Kidney tubule cell (primary cell): Measurements from ENCODE around the gene LDLRAP1.
A peak's percentile ranks its signal among the peaks of the same experiment; 100 is the strongest.

ENCODE experiments used
- DNase-seq: peaks from one replicate; pipeline ENCODE4 v3.0.0-alpha.2; 2018; ENCODE audit warnings: low spot score

LDLRAP1 gene

DNA sequence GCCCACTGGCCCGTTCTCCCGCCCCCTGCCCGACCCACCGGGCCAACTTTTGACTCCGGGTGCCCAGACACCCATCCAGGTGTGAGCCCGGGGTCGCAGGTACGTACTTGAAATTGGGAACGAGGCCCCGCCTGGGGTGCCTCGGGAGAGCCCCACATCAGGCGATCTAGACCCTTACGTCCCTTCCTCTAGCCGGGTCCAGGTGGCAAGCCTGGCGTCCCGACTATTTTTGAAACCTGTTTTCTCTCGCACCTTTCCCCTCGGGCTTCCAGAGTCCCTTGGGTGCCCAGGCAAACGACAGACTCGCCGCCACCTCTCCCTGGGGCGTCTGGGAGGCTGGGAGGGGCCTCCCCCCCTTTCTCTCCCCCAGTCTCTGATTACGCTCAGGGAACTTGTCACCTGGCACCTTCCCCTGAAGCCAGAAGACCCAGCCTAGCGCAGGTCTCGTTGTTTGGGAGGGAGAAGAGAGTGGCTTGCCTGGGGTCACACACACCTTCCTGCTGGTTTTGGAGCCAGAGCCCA is 898 bp downstream of the LDLRAP1 start:
- no peak for DNase-seq

DNA sequence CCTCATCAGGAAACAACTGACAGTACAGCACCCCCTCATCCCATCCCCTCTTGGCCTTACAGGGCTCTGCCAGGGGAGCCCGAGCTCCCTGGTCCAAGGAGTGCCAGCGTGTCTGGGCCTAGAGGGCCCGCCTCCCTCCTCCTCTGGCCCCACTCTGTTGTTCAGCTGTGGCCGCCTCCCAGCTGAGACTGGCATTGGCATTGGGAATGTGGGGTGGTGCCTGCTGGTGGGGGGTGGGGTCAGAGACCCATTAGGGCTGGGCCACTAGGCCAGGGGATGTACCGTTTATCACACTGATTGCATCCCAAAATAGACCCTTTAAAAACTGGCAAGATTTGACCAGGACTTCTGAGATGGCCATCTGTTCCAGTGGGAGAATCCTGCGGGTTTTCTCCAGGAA is 1.4 kb downstream of the LDLRAP1 start:
- peak; percentile 21 for DNase-seq

DNA sequence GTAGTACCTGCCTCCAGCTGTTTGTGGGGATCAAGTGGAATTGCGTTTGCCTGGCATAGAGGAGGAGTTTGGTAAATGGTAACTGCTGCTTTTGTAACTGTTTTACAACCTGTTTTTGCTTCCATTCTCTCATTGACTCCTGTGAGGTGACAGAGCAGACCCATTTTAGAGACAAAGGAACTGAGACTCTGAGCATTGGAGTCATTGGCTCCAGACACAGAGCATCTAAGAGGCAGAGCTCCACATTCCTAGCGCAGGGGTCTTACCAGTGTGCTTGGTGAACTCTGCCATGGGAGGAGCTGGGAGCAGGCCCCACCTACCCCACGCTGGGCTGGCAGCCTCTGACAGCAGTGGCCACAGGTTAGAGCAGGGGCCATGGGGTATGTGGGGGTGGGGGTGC is 2.4 kb downstream of the LDLRAP1 start:
- no peak for DNase-seq

DNA sequence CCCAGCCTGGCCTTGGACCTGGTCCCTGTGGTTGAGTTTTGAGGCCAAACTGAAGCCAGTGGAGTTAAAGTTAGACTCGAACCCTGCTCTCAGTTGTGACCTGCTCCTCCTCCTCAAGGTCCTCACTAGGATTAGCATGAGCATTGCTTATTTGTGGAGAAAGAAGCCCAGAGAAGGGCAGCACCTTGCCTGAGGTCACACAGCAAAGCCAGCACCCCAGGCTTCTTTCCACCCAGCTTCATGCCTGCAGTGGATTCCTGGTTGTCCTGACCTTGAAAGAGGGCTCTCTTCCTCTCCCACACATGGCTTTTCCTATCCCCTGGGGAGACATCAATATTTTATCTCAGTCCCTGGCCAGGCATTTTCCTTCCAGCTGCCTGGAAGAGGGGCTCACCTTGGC is 2.8 kb downstream of the LDLRAP1 start:
- DNase-seq = no peak

DNA sequence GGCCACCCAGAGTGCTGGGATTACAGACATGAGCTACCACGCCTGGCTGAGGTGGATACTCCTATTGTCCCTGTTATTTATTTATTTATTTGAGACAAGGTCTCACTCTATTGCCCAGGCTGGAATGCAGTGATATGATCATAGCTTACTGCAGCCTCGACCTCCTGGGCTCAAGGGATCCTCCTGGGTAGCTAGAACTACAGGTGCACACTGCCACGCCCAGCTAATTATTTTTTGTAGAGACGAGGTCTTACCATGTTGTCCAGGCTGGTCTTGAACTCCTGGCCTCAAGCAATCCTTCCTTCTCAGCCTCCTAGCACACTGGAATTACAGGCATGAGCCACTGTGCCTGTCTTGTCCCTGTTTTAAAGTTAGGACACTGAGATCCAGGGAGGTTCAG is 5.2 kb downstream of the LDLRAP1 start:
- DNase-seq = no peak

DNA sequence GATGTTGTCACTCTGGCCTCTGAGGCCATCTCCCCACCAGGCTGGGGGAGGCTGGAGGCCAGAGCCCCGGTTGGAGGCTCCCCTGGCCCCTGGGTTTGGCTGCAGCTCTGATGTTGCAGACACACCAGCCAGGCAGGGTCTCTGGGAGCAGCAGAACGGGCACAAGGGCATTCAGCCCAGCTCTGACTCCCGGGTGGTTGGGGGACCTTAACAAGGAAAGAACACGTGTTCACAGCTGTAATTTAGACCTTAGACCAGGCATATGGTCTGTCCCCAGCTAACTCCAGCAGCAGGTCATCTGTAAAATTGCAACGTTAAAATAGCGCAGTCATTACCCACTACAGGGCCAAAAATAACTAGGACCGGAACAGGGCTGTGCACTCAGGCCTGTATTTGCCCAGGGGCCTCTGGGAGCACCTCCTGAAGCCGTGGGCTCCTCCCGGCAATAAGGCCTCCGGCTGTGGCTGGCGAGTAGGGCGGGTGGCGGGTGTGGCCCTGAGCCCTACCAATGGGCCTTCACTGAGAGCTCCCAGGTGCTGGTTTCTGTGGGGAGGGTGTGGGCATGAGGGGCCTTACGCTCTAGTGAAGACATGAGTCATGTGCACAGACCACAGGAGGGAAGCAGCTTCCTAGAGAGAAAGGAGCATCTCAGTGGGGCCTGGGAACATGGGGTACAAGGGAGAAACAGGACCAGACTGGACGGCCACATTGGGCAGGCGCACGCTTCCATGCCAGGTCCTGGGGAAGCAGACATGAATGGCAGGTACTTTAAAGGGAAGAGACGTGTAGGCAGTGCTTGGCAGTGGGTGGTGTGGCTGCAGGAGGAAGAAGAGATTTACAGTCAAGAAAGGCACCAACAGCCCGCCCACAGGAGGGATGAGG is 6.1 kb downstream of the LDLRAP1 start:
- DNase-seq = peak; percentile 90

DNA sequence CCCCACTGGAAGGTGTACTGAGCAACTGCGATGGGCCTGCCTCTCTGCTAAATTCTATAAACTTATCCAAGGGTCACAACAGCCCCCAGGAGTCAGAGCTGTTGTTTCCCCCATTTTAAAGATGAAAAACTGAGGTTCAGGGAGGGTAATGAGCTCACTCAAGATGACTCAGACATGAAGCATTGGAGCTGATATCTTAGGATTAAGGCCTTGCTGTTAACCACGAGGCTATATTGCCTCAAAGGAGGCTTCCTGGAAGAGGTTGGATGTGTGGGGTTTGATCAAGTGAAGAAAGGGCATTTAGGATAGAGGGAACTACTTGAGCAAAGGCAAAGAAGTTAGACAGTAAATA is 6.7 kb downstream of the LDLRAP1 start:
- peak; percentile 65 for DNase-seq

DNA sequence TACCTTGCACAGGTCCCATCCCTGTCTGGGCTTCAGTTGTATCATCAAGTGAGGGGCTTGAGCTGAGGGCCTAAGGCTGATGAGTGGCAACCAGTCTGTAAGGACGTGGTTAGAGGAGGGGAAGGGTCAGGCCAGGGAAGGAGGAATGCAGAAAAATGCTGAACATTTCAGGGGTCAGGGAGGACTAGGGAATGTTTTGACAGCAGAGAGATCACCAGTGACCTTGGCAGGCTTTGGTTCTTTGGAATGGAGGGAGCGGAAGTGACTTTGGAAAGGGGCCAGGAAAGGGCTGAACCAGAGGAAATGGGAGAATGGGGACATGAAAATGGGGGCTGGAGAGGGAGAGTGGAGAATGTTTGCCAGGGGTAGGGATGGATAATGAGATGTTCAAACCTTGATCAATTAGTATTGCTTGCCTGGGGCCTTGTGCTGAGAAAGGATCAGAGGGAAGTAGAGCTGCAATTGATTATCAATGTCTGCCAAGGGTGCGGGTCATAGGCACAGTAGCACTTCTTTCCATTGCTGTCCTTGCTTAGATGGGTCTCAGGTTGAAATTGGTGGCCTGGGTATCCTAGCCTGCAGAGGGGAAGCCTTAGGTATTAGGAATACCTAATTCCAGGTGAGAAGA is 7.4 kb downstream of the LDLRAP1 start:
- DNase-seq = no peak

DNA sequence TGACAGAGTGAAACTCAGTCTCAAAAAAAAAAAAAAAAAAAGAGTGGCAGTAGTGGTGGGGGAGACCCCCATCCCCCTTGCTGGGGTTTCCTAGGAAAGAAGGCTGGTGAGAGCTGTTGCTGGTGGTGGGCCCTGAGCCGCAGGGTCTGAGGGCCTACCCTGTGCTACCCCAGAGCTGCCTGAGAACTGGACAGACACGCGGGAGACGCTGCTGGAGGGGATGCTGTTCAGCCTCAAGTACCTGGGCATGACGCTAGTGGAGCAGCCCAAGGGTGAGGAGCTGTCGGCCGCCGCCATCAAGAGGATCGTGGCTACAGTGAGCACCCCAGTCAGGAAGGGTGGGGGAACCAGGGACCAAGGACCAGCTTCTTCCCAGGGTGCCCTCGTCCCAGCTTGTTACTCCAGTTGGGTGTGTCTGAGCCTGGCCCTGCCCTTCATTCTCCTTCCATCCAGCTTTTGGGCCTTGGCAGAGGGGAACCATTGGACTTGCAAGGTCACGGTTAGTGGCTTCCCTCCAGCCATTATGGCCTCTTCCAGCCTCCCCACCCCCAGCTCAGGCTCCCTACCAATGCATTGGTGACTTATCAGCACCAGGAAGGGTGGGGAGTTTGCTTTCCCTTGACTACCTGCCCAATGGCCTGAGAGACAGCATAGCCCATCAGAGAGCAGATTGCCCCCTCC is 10.5 kb downstream of the LDLRAP1 start:
- no peak for DNase-seq

DNA sequence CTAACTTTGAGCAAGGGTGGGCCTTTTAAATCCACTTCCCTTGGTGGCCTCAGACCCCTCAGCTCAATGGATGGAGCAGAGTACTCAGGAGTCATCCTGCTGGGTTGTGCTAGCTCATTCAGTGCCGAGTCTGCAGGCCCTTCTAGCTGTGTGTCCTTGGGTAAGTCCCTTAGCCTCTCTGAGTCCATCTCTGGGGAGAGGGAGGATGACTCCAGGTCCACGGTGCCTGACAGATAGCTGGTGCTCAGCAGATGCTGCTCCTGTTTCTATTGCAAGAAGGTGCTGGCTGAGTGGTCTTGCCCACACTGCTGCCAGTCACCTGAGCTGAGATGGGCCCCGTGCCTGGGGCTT is 11.0 kb downstream of the LDLRAP1 start:
- no peak for DNase-seq

DNA sequence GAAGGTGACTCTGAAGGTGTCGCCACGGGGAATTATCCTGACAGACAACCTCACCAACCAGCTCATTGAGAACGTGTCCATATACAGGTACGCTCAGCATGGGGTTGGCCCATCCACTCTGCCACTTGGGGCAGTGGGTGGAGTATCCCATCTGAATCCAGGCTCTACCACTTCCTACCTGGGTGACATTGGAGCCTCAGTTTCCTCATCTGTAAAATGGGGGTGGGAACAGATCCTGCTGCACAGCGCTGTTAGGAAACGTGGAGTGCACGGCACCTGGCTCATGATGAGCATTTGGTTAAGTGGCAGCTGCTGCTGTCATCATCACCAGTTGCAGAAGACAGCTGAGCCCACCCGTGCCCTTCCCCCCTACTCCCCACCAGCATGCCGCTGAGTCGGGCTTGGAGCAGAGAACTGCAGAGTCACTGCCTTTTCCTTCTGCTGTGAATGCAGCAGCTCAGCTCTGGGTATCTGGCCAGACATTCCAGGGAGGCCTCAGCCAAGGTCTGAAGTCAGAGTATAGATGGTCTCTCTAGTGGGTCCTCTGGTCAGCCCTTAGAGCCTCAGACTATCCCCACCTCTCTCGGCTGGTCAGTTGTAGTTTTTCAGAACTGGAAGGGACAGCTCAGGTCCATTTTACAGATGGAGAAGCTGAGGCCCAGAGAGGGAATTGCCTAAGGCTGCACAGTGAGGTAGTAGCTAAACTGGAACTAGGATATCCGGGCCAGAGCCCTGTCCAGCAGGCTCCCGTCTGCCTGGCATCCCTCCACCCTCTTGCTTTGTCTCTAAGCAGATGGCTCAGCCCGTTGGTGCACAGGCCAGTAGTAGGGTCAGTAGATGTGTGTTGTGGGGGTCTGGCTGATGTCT is 11.7 kb downstream of the LDLRAP1 start:
- no peak for DNase-seq

DNA sequence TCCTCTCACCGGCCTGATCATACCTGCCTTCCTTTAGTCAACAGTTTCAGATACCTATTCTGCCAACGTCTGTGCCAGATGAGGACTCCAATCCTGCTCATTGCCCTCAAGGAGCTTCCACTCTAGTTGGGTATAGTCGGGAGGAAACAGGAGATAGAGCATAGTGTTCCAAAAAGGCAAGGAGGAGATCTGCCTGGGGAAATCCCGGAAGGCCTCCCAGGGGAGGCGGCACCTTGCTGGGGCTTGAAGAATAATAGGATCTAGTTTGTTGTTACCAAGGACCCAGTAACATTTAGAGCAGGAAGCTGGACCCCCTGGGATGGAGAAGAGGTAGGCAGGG is 12.3 kb downstream of the LDLRAP1 start:
- no peak for DNase-seq

DNA sequence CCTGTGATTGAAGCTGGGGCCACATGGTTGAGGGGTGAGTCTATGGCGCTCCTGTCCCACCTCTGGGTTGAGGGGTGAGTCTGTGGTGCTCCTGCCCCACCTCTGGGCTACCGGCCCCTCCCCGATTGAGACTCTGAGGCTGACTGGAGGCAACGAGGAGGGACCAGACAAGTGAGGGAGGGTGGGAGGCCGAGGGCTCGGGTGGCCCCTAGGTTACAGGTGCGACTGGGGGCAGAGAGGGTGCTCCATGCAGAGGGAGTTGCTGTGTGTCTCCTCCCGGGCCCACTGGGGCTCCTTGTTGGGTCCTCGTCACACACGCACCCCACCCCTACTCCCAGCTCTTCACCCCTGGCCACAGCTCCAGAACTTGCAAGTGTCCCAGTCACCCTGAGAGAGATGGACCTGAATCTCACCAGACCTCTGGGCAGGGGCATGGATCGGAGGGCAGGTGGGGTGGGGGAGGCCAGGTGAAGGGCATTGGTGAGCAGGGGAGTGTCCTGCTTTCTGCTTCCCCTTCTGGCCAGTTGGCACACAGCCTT is 12.8 kb downstream of the LDLRAP1 start:
- no peak for DNase-seq

DNA sequence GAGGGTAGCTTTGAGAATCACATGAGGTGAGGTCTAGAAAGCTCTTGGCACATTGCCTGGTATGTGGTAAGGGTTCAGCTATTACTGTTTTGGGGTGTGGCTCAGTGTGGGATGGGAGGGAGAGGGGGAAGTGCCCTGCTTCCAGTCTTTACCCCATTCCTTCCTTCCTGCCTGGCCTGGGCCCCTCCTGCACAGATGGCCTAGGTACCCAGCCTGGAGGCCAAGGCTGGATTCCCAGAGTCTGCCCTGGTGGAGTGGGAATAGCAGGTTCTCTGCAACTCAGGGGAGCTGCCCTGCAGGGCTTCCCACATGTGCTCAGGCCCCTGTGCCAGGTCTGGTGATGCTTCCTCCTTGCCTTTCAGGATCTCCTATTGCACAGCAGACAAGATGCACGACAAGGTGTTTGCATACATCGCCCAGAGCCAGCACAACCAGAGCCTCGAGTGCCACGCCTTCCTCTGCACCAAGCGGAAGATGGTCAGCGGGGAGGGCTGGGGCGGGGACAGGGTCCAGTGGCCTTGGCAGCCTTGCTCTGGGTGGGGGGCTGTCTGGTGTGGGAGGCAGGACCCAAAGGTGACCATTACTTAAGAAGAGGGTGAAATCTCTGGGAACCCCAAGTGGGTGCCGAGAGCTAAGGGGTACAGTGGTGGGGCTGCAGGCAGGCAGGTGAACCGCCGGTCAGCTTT is 13.5 kb downstream of the LDLRAP1 start:
- peak; percentile 52 for DNase-seq

DNA sequence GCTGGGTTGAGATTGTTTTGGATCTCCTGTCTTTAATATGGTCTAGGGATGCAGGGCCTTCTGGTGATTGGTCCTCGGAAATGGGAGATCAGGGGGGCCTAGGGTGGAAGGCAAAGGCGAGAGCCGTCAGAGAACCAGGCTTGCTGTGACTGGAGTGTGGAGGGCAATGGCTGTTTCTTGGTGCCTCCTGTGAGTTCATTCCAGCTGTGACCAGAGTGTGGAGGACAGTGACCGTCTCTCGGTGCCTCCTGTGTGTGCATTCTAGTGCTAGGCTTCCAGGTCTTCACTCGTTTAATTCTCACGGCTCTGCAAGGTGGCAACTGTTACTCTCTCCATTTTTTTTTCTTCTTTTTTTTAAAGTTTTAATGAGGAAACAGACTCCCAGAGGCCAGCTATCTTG is 14.1 kb downstream of the LDLRAP1 start:
- no peak for DNase-seq

DNA sequence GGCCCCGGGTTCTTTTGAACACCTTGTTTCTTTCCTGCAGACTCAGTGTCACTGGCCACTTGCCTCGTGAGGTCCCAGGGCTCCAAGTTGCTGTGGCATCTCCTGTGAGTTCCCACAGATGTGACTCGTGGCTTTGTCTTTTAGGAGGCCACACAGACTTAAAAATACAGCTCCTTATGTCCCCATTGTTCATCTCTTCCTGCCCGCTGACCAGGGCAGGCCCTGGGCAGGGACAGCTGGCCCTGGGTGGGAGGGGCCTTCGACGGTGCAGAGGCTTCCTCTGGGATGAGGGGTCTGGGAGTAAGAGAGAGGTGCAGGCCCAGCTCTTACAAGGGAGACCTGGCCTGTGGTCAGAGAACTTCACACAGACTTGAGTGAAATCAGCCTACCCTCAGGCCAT is 15.6 kb downstream of the LDLRAP1 start:
- DNase-seq = no peak

DNA sequence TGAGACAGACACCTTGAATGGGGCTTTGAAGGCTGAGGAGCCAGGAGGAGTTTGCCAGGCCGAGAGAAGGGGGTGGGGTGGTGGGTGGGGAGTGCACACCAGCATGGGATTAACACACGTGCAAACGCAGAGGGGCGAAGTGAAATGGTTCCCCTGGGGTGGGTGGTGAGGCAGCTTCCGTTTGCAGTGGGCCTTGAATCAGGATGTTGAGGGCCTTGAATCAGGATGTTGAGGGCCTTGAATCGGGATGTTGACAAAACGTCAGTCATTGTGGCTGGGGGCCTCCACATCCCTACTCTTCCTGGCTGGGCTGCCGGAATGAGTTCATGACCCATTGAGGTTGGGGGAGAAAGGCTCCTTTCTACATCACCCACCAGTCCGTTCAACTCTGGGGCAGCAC is 16.6 kb downstream of the LDLRAP1 start:
- DNase-seq = no peak

DNA sequence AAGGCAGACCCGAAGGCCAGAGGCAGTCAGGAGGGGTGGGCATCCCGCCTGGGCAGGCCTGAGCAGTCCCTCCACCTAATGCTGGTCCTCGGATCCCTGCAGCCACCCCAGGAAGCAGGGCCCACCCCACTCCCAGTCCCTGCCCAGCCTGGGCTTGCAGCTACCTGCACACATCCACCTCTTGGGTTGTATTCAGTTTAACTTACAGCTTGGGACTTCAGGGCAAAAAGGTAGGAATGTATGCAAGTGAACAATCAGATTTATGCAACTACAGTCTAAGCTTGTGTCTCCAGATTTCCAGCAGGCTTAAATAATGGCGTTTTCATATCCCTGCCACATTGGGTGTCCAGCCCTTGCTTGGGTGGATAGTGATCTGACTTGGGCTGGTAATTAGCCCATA is 17.4 kb downstream of the LDLRAP1 start:
- DNase-seq = no peak

DNA sequence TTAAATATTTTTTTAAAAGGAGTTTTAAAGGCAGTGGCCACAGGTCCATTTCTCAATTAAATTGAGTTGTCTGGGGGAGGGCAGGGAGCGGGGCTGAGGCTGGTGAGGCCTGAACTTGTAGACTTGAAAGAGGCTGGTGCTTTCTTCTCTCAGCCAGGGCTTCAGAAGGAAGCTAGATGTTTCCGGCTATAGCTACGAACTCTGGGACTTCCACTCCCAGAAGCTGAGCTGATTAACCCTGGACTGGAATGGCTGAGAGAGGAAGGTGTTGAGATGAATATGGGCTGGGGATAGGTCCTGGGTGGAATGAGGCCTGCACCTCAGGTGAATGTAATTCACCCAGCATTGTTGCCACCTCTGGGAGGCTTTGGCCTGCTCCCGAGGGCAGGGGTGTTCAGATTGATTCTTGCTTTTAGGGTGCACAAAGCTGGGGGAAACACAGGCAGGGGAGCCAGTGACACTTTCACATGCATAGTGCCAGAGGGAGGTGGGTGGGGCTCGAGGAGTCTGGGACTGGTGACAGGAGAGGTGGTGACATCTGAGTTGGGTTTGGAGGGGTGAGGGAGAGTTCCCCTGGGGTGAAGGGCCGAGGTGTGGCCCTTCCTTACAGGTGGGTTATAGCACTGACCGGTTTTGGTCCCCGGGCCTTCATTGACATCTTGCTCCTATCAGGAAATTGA is 18.2 kb downstream of the LDLRAP1 start:
- DNase-seq = no peak

DNA sequence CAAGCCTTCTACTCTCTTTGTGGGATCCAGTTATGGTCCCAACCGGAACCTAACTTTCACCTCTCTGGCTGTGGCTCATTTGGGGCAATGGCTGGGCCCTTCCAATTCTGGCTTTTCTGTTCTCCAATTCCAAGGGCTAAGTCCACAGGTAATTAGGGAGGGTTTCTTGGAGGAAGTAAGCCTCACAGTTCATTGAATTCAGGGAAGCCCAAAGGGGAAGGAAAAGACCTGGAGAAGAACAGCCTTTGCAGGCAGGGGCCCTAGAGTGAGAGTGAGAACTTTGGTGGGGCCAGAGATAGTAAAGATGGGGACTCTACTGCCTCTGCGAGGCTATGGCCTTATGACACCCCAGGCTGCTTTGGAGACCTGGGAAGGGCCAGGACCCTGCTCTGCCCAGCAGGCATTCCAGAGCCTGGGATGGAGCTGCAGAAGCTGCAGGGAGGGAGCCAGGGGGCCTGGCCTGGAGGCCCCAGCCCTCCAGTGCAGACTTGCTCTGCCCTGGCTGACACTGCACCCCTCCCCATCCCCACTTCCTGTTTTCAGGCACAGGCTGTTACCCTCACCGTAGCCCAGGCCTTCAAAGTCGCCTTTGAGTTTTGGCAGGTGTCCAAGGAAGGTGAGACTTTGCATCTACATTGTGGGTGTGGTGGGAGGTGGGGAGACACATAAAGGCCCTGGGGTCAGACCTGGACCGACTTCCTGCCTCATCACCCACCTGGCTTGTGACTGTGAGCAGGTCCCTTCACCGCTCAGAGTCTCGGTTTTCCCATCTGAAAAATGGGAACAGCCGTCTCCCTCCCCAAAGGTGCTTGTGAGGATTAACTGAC is 18.9 kb downstream of the LDLRAP1 start:
- DNase-seq = peak; percentile 32
